Measurements from ENCODE around the gene ZNF503. TPM values are rescaled to one million over a fixed set of nuclear protein-coding genes. Genes with fewer than 3 reads are reported as not detected.

Gene ZNF503
- total and polyA plus RNA-seq, 10 of the 15 experiments (the other 5 are each of a cell fraction or from before 2014, with no cell fraction given): 0.05 to 1.1 (median 0.11) TPM; not detected in 1

GRCh38 chr10:75396631-75397495 is 4.7 kb downstream of the ZNF503 start:
- H4K20me1 ChIP-seq (ENCODE audit: control insufficient read depth, insufficient read depth): no peaks in the 10 kb centered on the region
- ChIA-PET SMC1A (ENCODE audit: uncharacterized antibody, unreplicated experiment) (interaction anchor here (1.4 to 1.8 kb wide), 2 partner anchors 641 to 906 kb away, joined by 4 read pairs; no protein-coding TSS in a partner anchor), RAD21 (ENCODE audit: unreplicated experiment) (interaction anchor here (1.2 kb wide), 1 partner anchor 640 kb away, joined by 3 read pairs; no protein-coding TSS in a partner anchor), POLR2A (interaction anchor here (0.6 kb wide), 1 partner anchor 71 kb away, joined by 3 read pairs; no protein-coding TSS in a partner anchor), CTCF (interaction anchor here (0.5 to 1.4 kb wide), 4 partner anchors 113 to 1586 kb away, joined by 3 to 5 read pairs (median 3); no protein-coding TSS in a partner anchor)
- H3K79me2 ChIP-seq (ENCODE audit: control insufficient read depth, insufficient read depth, low read length): no peaks in the 10 kb centered on the region
- no peak overlapping the region for H3K9ac ChIP-seq (ENCODE audit: control insufficient read depth, insufficient read depth, low read length)
- intact Hi-C loops (cut with micrococcal nuclease; ENCODE audit: unreplicated experiment) (no loop called here), in situ Hi-C loops (cut with MboI) (loop anchor here (25.0 kb wide), 2 partner anchors 640 to 1140 kb away; no protein-coding TSS in a partner anchor)
- no peaks in the 10 kb centered on the region; the same call in 2 of the 3 replicates for H3K9me3 ChIP-seq (replicated peaks; ENCODE audit: control insufficient read depth, insufficient read depth, low read length)
- H3K4me3 ChIP-seq: no peak overlapping the region
- peaks cover 1 to 19% of the 10 kb centered on the region in 2 experiments for H3K27me3 ChIP-seq (replicated peaks in 1 of 2; ENCODE audit: control insufficient read depth in 2 of 2, insufficient read depth in 2 of 2, low read length in 1 of 2)
- no peak overlapping the region for H3K27ac ChIP-seq (ENCODE audit: control insufficient read depth, insufficient read depth)
- BruUV-seq (replicated peaks): no TSS peak
- H3K36me3 ChIP-seq (ENCODE audit: control insufficient read depth in 2 of 2, insufficient read depth in 2 of 2, low read length in 1 of 2): no peaks in the 10 kb centered on the region
- no peak for DNase-seq (ENCODE audit: low read depth, low spot score)
- H3K4me2 ChIP-seq (ENCODE audit: control insufficient read depth, insufficient read depth): no peak overlapping the region
- no peak for ATAC-seq
- 29% methylated on average over 41 of the region's 71 CpGs for WGBS (ENCODE audit: insufficient coverage, insufficient replicate concordance, low lambda C conversion rate, missing lambda C conversion rate)
- H3K4me1 ChIP-seq (ENCODE audit: control insufficient read depth, insufficient read depth, low read length): no peaks in the 10 kb centered on the region; the same call in 1 of the 2 replicates
- TF ChIP-seq ZNF217 (IDR thresholded peaks at IDR 0.05) (no peak), E4F1 (IDR thresholded peaks at IDR 0.05; ENCODE audit: borderline replicate concordance, partially characterized antibody) (no peak), IKZF1 (conservative IDR thresholded peaks at IDR 0.05) (no peak), CEBPB (IDR thresholded peaks at IDR 0.05; ENCODE audit: borderline replicate concordance in 1 of 2, low read depth in 2 of 2, low read length in 2 of 2) (no peak), TCF12 (IDR thresholded peaks at IDR 0.05; ENCODE audit: low read depth, low read length) (no peak), NR2C1 (IDR thresholded peaks at IDR 0.05) (no peak), WRNIP1 (IDR thresholded peaks at IDR 0.05; ENCODE audit: borderline replicate concordance, low read depth, low read length) (no peak), KLF5 (IDR thresholded peaks at IDR 0.05; ENCODE audit: partially characterized antibody) (no peak), SREBF2 (IDR thresholded peaks at IDR 0.05; ENCODE audit: low read length) (no peak), RAD21 (IDR thresholded peaks at IDR 0.05; ENCODE audit: insufficient read depth, low read depth, low read length) (no peak), TCF3 (IDR thresholded peaks at IDR 0.05; ENCODE audit: borderline replicate concordance, insufficient read depth, low read depth, low read length) (no peak), FOXK2 (IDR thresholded peaks at IDR 0.05) (no peak), E2F4 (IDR thresholded peaks at IDR 0.05; ENCODE audit: low read depth, low read length) (no peak), NFXL1 (IDR thresholded peaks at IDR 0.05; ENCODE audit: borderline replicate concordance) (no peak), DPF2 (IDR thresholded peaks at IDR 0.05) (no peak)
- FAIRE-seq: no peak
- no peak overlapping the region for H2AFZ ChIP-seq (ENCODE audit: control insufficient read depth, low read depth, low read length)

Measured in GM12878 (cell line).